ENCODE results near the gene PDGFC.

Gene PDGFC

GRCh38 chr4:156972379-156973015 lies 898 bp upstream of the PDGFC start:
- no peak for DNase-seq (ENCODE audit: low read depth)

- DNase-seq (ENCODE audit: low read depth) = no peak
Observed at GRCh38 chr4:156971165-156971675, 379 bp downstream of the PDGFC start.

- DNase-seq (ENCODE audit: low read depth) = no peak
Observed at GRCh38 chr4:156970501-156971164, 966 bp downstream of the PDGFC start.

GRCh38 chr4:156969911-156970310 lies 1.7 kb downstream of the PDGFC start:
- no peak for DNase-seq (ENCODE audit: low read depth)

GRCh38 chr4:156969101-156969500 lies 2.5 kb downstream of the PDGFC start:
- no peak for DNase-seq (ENCODE audit: low read depth)

GRCh38 chr4:156968479-156968984 lies 3.1 kb downstream of the PDGFC start:
- no peak for DNase-seq (ENCODE audit: low read depth)

- no peak for DNase-seq (ENCODE audit: low read depth)
Observed at GRCh38 chr4:156966836-156967235, 4.8 kb downstream of the PDGFC start.

- no peak for DNase-seq (ENCODE audit: low read depth)
Observed at GRCh38 chr4:156963419-156963818, 8.2 kb downstream of the PDGFC start.

- no peak for DNase-seq (ENCODE audit: low read depth)
Observed at GRCh38 chr4:156962528-156962974, 9.0 kb downstream of the PDGFC start.

- no peak for DNase-seq (ENCODE audit: low read depth)
Observed at GRCh38 chr4:156962058-156962358, 9.6 kb downstream of the PDGFC start.

GRCh38 chr4:156961196-156962057 lies 10.2 kb downstream of the PDGFC start:
- DNase-seq (ENCODE audit: low read depth) = no peak

GRCh38 chr4:156959298-156959702 lies 12.3 kb downstream of the PDGFC start:
- DNase-seq (ENCODE audit: low read depth) = no peak

GRCh38 chr4:156958276-156959074 lies 13.1 kb downstream of the PDGFC start:
- no peak for DNase-seq (ENCODE audit: low read depth)

GRCh38 chr4:156957556-156957955 lies 14.0 kb downstream of the PDGFC start:
- DNase-seq (ENCODE audit: low read depth) = no peak

- no peak for DNase-seq (ENCODE audit: low read depth)
Observed at GRCh38 chr4:156956826-156957368, 14.7 kb downstream of the PDGFC start.

GRCh38 chr4:156956359-156956758 lies 15.2 kb downstream of the PDGFC start:
- no peak for DNase-seq (ENCODE audit: low read depth)

GRCh38 chr4:156954587-156954986 lies 17.0 kb downstream of the PDGFC start:
- DNase-seq (ENCODE audit: low read depth) = no peak

- DNase-seq (ENCODE audit: low read depth) = no peak
Observed at GRCh38 chr4:156953951-156954350, 17.6 kb downstream of the PDGFC start.

GRCh38 chr4:156953001-156953400 lies 18.6 kb downstream of the PDGFC start:
- DNase-seq (ENCODE audit: low read depth) = no peak

- DNase-seq (ENCODE audit: low read depth) = no peak
Observed at GRCh38 chr4:156952078-156952759, 19.4 kb downstream of the PDGFC start.

GRCh38 chr4:156950948-156951347 lies 20.7 kb downstream of the PDGFC start:
- DNase-seq (ENCODE audit: low read depth) = no peak
